Lung (tissue), 12 donors: ENCODE results near the gene KCNIP4. TPM values are rescaled to one million over a fixed set of nuclear protein-coding genes. Genes with fewer than 3 reads are reported as not detected.

Source experiments
- ATAC-seq: fragments of 200-7000 bp; cut with Tn5 transposase; one replicate; pipeline ENCODE4 v1.9.1; 2020; ENCODE audit warnings: moderate number of reproducible peaks; ENCODE audit not compliant: insufficient read depth, low FRiP score
- DNase-seq, 3 donors: peaks; one replicate each; pipeline ENCODE4 v3.0.0-alpha.2; 2013 to 2017
- H3K27ac ChIP-seq, 2 donors: one replicate each; pipeline ENCODE4 v1.5.1; 2013; ENCODE audit warnings: mild to moderate bottlenecking in 2 of 2, moderate library complexity in 2 of 2, control low read depth in 1 of 2, inconsistent platforms in 1 of 2, low read depth in 1 of 2, low read length in 1 of 2
- H3K27me3 ChIP-seq, 3 donors: one replicate each; pipeline ENCODE4 v1.5.1; 2013; ENCODE audit warnings: low read length in 2 of 3; ENCODE audit not compliant: control insufficient read depth in 3 of 3, insufficient read depth in 3 of 3
- H3K36me3 ChIP-seq, 4 donors: one replicate each; pipeline ENCODE4 v1.5.1; 2013; ENCODE audit warnings: low read length in 4 of 4, mild to moderate bottlenecking in 1 of 4, moderate library complexity in 1 of 4; ENCODE audit not compliant: control insufficient read depth in 4 of 4, insufficient read depth in 4 of 4
- H3K4me1 ChIP-seq, 5 donors: one replicate each; pipeline ENCODE4 v1.5.1; 2013; ENCODE audit warnings: low read length in 5 of 5, mild to moderate bottlenecking in 2 of 5, moderate library complexity in 1 of 5; ENCODE audit not compliant: control insufficient read depth in 5 of 5, insufficient read depth in 5 of 5
- H3K4me3 ChIP-seq: one replicate; pipeline ENCODE4 v1.5.1; 2013; ENCODE audit warnings: mild to moderate bottlenecking, control low read depth, moderate library complexity
- H3K9ac ChIP-seq, 2 donors: one replicate each; pipeline ENCODE4 v1.5.1; 2013; ENCODE audit warnings: low read length in 2 of 2, control low read depth in 1 of 2; ENCODE audit not compliant: insufficient read depth in 1 of 2
- H3K9me3 ChIP-seq, 4 donors: one replicate each; pipeline ENCODE4 v1.5.1; 2013; ENCODE audit warnings: low read length in 3 of 4, mild to moderate bottlenecking in 1 of 4, moderate library complexity in 1 of 4; ENCODE audit not compliant: control insufficient read depth in 4 of 4, insufficient read depth in 3 of 4
- WGBS, 2 donors: extraction: QIAGEN DNeasy Blood & Tissue Kit; methylation state at CpG; one replicate each; pipeline ENCODE4 v1.1.7; 2013; 5-methylcytosine and 5-hydroxymethylcytosine counted together
- polyA plus RNA-seq, 2 donors: library from polyadenylated mRNA; stranded (reverse); fragments of 200-250 nt; gene quantifications; one replicate each; pipeline ENCODE4 v1.2.1, GENCODE V29; 2013
- total RNA-seq, 2 donors: library from RNA; depleted of rRNA in 1 of 2; stranded (reverse); fragments of >200 nt in 1 of 2; gene quantifications; one replicate each; pipeline ENCODE4 v1.2.1, GENCODE V29; 2014 to 2021
- TF ChIP-seq, protein P1 (sequence below): IDR thresholded peaks from 2 replicates; pipeline ENCODE4 v1.5.1; 2012; ENCODE audit warnings: mild to moderate bottlenecking; ENCODE audit errors: control extremely low read depth, extremely low read depth
- donor health status: control.
- donor health status: control.
- donor health status: Bipolar disorder and iron deficiency.
- donor health status: healthy.
- donor health status: DM: yes; HTN: yes; CAD: no.

Gene KCNIP4
- total and polyA plus RNA-seq, 4 donors, result 0.11 TPM; not detected in 3

DNA sequence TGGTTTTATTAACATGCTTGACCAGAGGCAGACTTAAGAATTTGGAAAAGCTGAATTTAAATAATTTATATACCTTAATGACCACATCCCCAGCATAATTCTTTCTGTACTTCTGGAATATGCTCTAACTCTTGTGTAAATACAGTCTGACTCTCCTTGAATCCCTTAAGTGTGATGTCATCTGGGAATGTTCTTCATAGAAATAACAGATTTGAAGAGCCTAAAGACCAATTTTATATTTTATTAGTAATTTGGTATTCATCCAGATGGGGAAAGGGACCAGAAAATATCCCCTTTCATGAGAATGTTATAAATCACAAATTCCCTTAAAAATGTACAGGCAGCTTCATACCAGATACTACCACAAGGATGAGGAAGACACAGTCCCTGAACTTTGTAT lies 58.3 kb downstream of the KCNIP4 start:
- H3K27me3 ChIP-seq, result no peaks in the 10 kb centered on the region
- H3K9ac ChIP-seq, result no peak overlapping the region
- no peaks in the 10 kb centered on the region for H3K4me1 ChIP-seq
- H3K27ac ChIP-seq, result no peak overlapping the region
- no peaks in the 10 kb centered on the region for H3K36me3 ChIP-seq
- ATAC-seq, result no peak
- DNase-seq, result no peak
- H3K9me3 ChIP-seq, result no peaks in the 10 kb centered on the region
- H3K4me3 ChIP-seq, result no peak overlapping the region
- TF ChIP-seq, protein P1, sequence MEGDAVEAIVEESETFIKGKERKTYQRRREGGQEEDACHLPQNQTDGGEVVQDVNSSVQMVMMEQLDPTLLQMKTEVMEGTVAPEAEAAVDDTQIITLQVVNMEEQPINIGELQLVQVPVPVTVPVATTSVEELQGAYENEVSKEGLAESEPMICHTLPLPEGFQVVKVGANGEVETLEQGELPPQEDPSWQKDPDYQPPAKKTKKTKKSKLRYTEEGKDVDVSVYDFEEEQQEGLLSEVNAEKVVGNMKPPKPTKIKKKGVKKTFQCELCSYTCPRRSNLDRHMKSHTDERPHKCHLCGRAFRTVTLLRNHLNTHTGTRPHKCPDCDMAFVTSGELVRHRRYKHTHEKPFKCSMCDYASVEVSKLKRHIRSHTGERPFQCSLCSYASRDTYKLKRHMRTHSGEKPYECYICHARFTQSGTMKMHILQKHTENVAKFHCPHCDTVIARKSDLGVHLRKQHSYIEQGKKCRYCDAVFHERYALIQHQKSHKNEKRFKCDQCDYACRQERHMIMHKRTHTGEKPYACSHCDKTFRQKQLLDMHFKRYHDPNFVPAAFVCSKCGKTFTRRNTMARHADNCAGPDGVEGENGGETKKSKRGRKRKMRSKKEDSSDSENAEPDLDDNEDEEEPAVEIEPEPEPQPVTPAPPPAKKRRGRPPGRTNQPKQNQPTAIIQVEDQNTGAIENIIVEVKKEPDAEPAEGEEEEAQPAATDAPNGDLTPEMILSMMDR, result no peak

DNA sequence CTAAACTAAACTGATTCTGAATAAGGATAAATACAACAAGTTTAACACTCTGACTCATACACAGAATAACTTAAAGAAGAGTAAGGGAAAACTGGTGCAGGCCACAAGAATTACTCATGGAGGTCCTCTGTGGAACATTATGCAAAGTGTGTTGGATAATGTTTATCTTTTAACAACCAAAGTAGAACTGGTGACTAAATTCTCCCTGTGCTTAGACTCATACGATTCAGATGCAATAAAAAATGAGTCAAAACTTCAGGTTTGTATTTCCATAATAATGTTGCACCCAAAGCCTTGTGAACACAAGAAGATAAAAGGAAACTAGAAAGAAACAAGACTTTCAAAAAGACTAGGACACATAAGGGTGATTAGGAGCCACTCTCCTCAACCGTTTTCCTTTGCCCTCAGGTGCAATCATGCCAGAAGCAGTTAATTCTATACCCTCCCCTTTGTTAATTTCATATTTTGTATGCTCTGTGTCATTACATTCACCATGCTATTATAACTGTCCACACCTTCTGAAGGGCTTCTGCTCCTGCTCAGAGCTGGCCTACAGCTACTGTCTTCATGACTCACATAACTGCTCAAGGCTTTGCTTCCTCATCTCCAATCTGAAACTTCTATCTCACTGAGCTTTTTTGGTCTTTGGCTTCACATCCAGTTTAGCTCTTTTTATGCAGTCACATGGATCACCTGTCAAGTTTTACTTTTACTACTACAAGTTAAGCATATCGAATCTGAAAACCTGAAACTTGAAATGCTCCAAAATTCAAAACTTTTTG lies 60.2 kb downstream of the KCNIP4 start:
- DNase-seq, result no peak
- WGBS, 2 donors, result 75 to 79% methylated on average over 3 of the region's 3 CpGs
- Histone ChIP-seq H3K9ac (no peak overlapping the region), H3K36me3 (no peaks in the 10 kb centered on the region), H3K9me3 (no peaks in the 10 kb centered on the region), H3K27ac (no peak overlapping the region), H3K4me3 (no peak overlapping the region), H3K4me1 (no peaks in the 10 kb centered on the region), H3K27me3 (no peaks in the 10 kb centered on the region)
- no peak for ATAC-seq
- TF ChIP-seq, protein P1, result no peak

DNA sequence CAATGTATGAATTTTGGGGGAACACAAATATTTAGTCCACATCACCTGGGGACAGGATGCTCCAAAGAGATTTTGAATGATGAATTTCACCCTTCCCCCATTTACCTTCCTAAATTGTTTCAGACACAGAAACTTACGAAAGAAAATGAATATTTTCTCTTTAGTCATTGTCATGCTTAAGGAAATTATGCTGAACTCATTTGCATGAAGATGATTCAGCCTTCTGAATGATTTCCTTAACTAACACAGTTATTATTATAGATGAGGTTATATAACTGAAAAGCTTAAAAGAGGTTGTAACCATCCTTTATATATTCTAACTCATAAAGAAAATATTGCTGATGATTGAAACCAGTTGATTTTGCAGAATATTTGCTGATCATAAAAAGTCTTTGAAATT lies 61.1 kb downstream of the KCNIP4 start:
- Histone ChIP-seq H3K27me3 (no peaks in the 10 kb centered on the region), H3K9me3 (no peaks in the 10 kb centered on the region), H3K9ac (no peak overlapping the region), H3K4me3 (no peak overlapping the region), H3K36me3 (no peaks in the 10 kb centered on the region), H3K27ac (no peak overlapping the region), H3K4me1 (no peaks in the 10 kb centered on the region)
- TF ChIP-seq, protein P1, result no peak
- ATAC-seq (no peak), DNase-seq (no peak)
- WGBS, 2 donors, result 72 to 81% methylated on average over 1 of the region's 1 CpG

DNA sequence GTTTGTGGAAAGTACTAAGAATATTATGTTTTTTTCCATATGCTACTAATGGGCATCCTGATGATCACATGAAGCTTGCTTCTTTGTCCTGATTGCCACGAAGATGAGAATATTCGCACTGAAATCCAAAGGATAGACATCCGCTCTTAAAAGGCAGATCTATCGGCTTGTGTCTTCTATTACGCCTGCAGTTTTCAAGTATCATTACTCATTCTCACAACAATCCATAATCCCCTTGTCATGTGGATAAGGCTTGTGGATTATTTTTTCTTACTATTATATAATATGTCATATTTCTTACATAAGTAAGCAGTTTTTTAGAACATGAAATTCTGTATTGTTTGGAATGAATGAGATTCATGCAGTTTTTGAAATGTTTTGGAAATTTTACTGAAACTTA lies 62.8 kb downstream of the KCNIP4 start:
- Histone ChIP-seq H3K27me3 (no peaks in the 10 kb centered on the region), H3K9ac (no peak overlapping the region), H3K36me3 (no peaks in the 10 kb centered on the region), H3K4me3 (no peak overlapping the region), H3K9me3 (no peaks in the 10 kb centered on the region), H3K4me1 (no peaks in the 10 kb centered on the region), H3K27ac (no peak overlapping the region)
- TF ChIP-seq, protein P1, result no peak
- ATAC-seq, result no peak
- no peak for DNase-seq
- 89 to 90% methylated on average over 5 of the region's 5 CpGs for WGBS, 2 donors
